Keratinocyte (primary cell): ENCODE results near the gene FOXD2. TPM values are rescaled to one million over a fixed set of nuclear protein-coding genes. Genes with fewer than 3 reads are reported as not detected.
A peak's percentile ranks its signal among the peaks of the same experiment; 100 is the strongest.

ENCODE experiments used
- DNase-seq: peaks from one replicate; pipeline ENCODE4 v3.0.0-alpha.2; 2011; ENCODE audit warnings: low read depth, missing footprints, low spot score
- FAIRE-seq: peaks from 2 replicates; lab custom pipeline; 2011; peaks lifted over from hg19 to GRCh38; lab: Jason Lieb, UNC
- H2AFZ ChIP-seq: 2 replicates; pipeline ENCODE4 v1.6.0; 2012; ENCODE audit warnings: low read length, control low read depth, inconsistent platforms; ENCODE audit not compliant: control insufficient read depth
- H3K27ac ChIP-seq: 2 replicates; pipeline ENCODE4 v1.5.1; 2011; ENCODE audit warnings: low read length; ENCODE audit not compliant: control insufficient read depth, insufficient read depth
- H3K27me3 ChIP-seq: 3 replicates; pipeline ENCODE4 v1.6.0; 2011; ENCODE audit warnings: low read length; ENCODE audit not compliant: control insufficient read depth, insufficient read depth; ENCODE audit errors: extremely low read depth
- H3K36me3 ChIP-seq, 2 experiments: 2 replicates in 1 of 2; 3 replicates in 1 of 2; pipeline ENCODE4 v1.5.1; 2011; ENCODE audit warnings: low read length in 2 of 2, mild to moderate bottlenecking in 1 of 2; ENCODE audit not compliant: control insufficient read depth in 2 of 2, insufficient read depth in 2 of 2; ENCODE audit errors: extremely low read depth in 1 of 2
- H3K4me1 ChIP-seq: 3 replicates; pipeline ENCODE4 v1.5.1; 2011; ENCODE audit warnings: low read length; ENCODE audit not compliant: control insufficient read depth, insufficient read depth; ENCODE audit errors: extremely low read depth
- H3K4me2 ChIP-seq: 3 replicates; pipeline ENCODE4 v1.6.0; 2011; ENCODE audit warnings: low read depth, low read length; ENCODE audit not compliant: control insufficient read depth, insufficient read depth; ENCODE audit errors: extremely low read depth
- H3K4me3 ChIP-seq, 3 experiments: fragments of 200-600 bp in 1 of 3; sonication (generic) in 1 of 3; 2 replicates in 2 of 3; 3 replicates in 1 of 3; pipeline ENCODE4 v1.5.1; 2011 to 2016; ENCODE audit warnings: low read length in 3 of 3, mild to moderate bottlenecking in 3 of 3, control low read depth in 2 of 3, inconsistent platforms in 1 of 3, low read depth in 1 of 3, mixed read lengths in 1 of 3, mixed run types in 1 of 3, moderate library complexity in 1 of 3; ENCODE audit not compliant: control insufficient read depth in 2 of 3, insufficient read depth in 2 of 3; ENCODE audit errors: extremely low read depth in 1 of 3
- H3K79me2 ChIP-seq: 2 replicates; pipeline ENCODE4 v1.6.0; 2012; ENCODE audit warnings: low read length; ENCODE audit not compliant: control insufficient read depth, insufficient read depth
- H3K9ac ChIP-seq: 3 replicates; pipeline ENCODE4 v1.6.0; 2011; ENCODE audit warnings: low read length; ENCODE audit not compliant: control insufficient read depth, insufficient read depth; ENCODE audit errors: extremely low read depth
- H3K9me1 ChIP-seq: 3 replicates; pipeline ENCODE4 v1.6.0; 2011; ENCODE audit warnings: low read length; ENCODE audit not compliant: control insufficient read depth, insufficient read depth; ENCODE audit errors: extremely low read depth
- H3K9me3 ChIP-seq: 2 replicates; pipeline ENCODE4 v1.5.1; 2012; ENCODE audit warnings: low read depth, low read length; ENCODE audit not compliant: control insufficient read depth
- H4K20me1 ChIP-seq: 3 replicates; pipeline ENCODE4 v1.6.0; 2011; ENCODE audit warnings: low read length; ENCODE audit not compliant: control insufficient read depth, insufficient read depth; ENCODE audit errors: extremely low read depth
- CTCF ChIP-seq, 3 experiments: IDR thresholded peaks in 1 of 3; conservative IDR thresholded peaks in 1 of 3; optimal IDR thresholded peaks in 1 of 3; 2 replicates in 2 of 3; 3 replicates in 1 of 3; pipeline versions ENCODE3 to v1.5.1; 2011; ENCODE audit warnings: low read length in 3 of 3, mild to moderate bottlenecking in 3 of 3, moderate library complexity in 2 of 3, control low read depth in 1 of 3, inconsistent platforms in 1 of 3; ENCODE audit not compliant: insufficient read depth in 2 of 3; ENCODE audit errors: extremely low read depth in 1 of 3
- EZH2 ChIP-seq: IDR thresholded peaks from one replicate; pipeline ENCODE4 v1.6.1; 2012; ENCODE audit warnings: inconsistent platforms, mild to moderate bottlenecking, low read length, moderate library complexity
- dilution Hi-C: fragments of 300-500 bp; cut with MboI; formaldehyde crosslinking; loops from one replicate; pipeline ENCODE4 v1.7.0; 2020; ENCODE audit warnings: low sequenced_read_pairs; ENCODE audit not compliant: extremely low pct_ligation_motif_present
- polyA plus RNA-seq, 5 experiments: library from polyadenylated mRNA; depleted of rRNA in 3 of 5; stranded (reverse) in 3 of 5; stranded (forward) in 1 of 5; unstranded in 1 of 5; fragments of >200 nt; gene quantifications; 1 replicate in 1 of 5; 2 replicates in 3 of 5; 3 replicates in 1 of 5; pipeline versions ENCODE4 v1.2.1 to v1.2.3, GENCODE V29; 2011 to 2012; ENCODE audit warnings: missing spikeins in 2 of 5, low read depth in 1 of 5, low replicate concordance in 1 of 5

FOXD2 gene
- polyA plus RNA-seq, 1 donor (not counting 4 experiments of a cell fraction or from before 2014, with no cell fraction given), result 0.04 TPM

GRCh38 chr1:47431534-47431933, 6.3 kb upstream of the FOXD2 start:
- Histone ChIP-seq H3K79me2 (peaks cover 4% of the 10 kb centered on the region), H3K9me3 (no peaks in the 10 kb centered on the region), H3K4me2 (no peak overlapping the region), H4K20me1 (no peaks in the 10 kb centered on the region), H3K4me3 (no peak overlapping the region), H3K4me1 (peaks cover 47% of the 10 kb centered on the region), H3K27ac (no peak overlapping the region), H3K9ac (no peak overlapping the region), H3K27me3 (peaks cover 18% of the 10 kb centered on the region), H3K9me1 (no peaks in the 10 kb centered on the region), H3K36me3 (no peaks in the 10 kb centered on the region), H2AFZ (no peak overlapping the region)
- dilution Hi-C loops, result no loop called here
- TF ChIP-seq CTCF (optimal IDR thresholded peaks at IDR 0.05 in 1 of 3, IDR thresholded peaks at IDR 0.05 in 1 of 3, conservative IDR thresholded peaks at IDR 0.05 in 1 of 3; ENCODE audit: extremely low read depth in 1 of 3, insufficient read depth in 2 of 3, low read length in 3 of 3) (no peak), EZH2 (no peak)
- peak; percentile 77 for FAIRE-seq
- no peak for DNase-seq

GRCh38 chr1:47432071-47433036, 5.5 kb upstream of the FOXD2 start:
- peak overlapping the region; percentile 50 for H3K4me2 ChIP-seq
- H2AFZ ChIP-seq, result peak overlapping the region; percentile 64
- dilution Hi-C loops, result no loop called here
- no peaks in the 10 kb centered on the region for H3K9me1 ChIP-seq
- FAIRE-seq (peak; percentile 96), DNase-seq (no peak)
- peaks cover 18% of the 10 kb centered on the region for H3K27me3 ChIP-seq
- no peaks in the 10 kb centered on the region for H3K9me3 ChIP-seq
- peaks cover 51% of the 10 kb centered on the region for H3K4me1 ChIP-seq
- no peak overlapping the region for H3K9ac ChIP-seq
- TF ChIP-seq CTCF (optimal IDR thresholded peaks at IDR 0.05 in 1 of 3, IDR thresholded peaks at IDR 0.05 in 1 of 3, conservative IDR thresholded peaks at IDR 0.05 in 1 of 3; ENCODE audit: extremely low read depth in 1 of 3, insufficient read depth in 2 of 3, low read length in 3 of 3), result peak; percentile 81 to 91 (median 90)
- TF ChIP-seq EZH2, result peak; percentile 51
- peaks cover 4% of the 10 kb centered on the region for H3K79me2 ChIP-seq
- H3K4me3 ChIP-seq, result peak overlapping the region; percentile 15 to 37 (median 20)
- H3K36me3 ChIP-seq, result no peaks in the 10 kb centered on the region
- peak overlapping the region; percentile 11 for H3K27ac ChIP-seq
- H4K20me1 ChIP-seq, result no peaks in the 10 kb centered on the region
